Neuronal stem cell (in vitro differentiated cells): Measurements from ENCODE around the gene ING5.

Source experiments
- DNase-seq: peaks from one replicate; pipeline ENCODE4 v3.0.0-alpha.2; 2013; ENCODE audit warnings: low spot score
- H2AFZ ChIP-seq: one replicate; pipeline ENCODE4 v1.6.1; 2013; ENCODE audit warnings: mild to moderate bottlenecking, low read length, inconsistent platforms
- H2AK5ac ChIP-seq: 2 replicates; pipeline ENCODE4 v1.6.1; 2013; ENCODE audit warnings: low read depth, mild to moderate bottlenecking, inconsistent platforms, low read length, moderate library complexity, mixed read lengths
- H2BK120ac ChIP-seq: 2 replicates; pipeline ENCODE4 v1.6.1; 2013; ENCODE audit warnings: low read depth, mild to moderate bottlenecking, inconsistent platforms, low read length, moderate library complexity, mixed read lengths
- H2BK12ac ChIP-seq: one replicate; pipeline ENCODE4 v1.6.1; 2013; ENCODE audit warnings: low read length, inconsistent platforms
- H2BK15ac ChIP-seq: 2 replicates; pipeline ENCODE4 v1.6.1; 2013; ENCODE audit warnings: mild to moderate bottlenecking, low read length, inconsistent platforms, mixed read lengths
- H2BK5ac ChIP-seq: one replicate; pipeline ENCODE4 v1.6.1; 2013; ENCODE audit warnings: inconsistent platforms, mild to moderate bottlenecking, low read length, moderate library complexity
- H3K14ac ChIP-seq: one replicate; pipeline ENCODE4 v1.6.1; 2013; ENCODE audit warnings: low read length, inconsistent platforms
- H3K18ac ChIP-seq: 2 replicates; pipeline ENCODE4 v1.6.1; 2013; ENCODE audit warnings: low read length, inconsistent platforms
- H3K23ac ChIP-seq: 2 replicates; pipeline ENCODE4 v1.6.1; 2013; ENCODE audit warnings: low read depth, mild to moderate bottlenecking, mixed read lengths, low read length, inconsistent platforms; ENCODE audit not compliant: poor library complexity
- H3K27ac ChIP-seq: replicated peaks from 3 replicates; pipeline ENCODE4 v1.5.1; 2013; ENCODE audit warnings: low read length, inconsistent platforms
- H3K27me3 ChIP-seq, 3 experiments: 2 replicates each; pipeline ENCODE4 v1.6.1; 2013; ENCODE audit warnings: low read length in 3 of 3, mild to moderate bottlenecking in 2 of 3, inconsistent platforms in 1 of 3, low read depth in 1 of 3, mixed read lengths in 1 of 3, moderate library complexity in 1 of 3; ENCODE audit not compliant: control insufficient read depth in 3 of 3, insufficient read depth in 3 of 3
- H3K36me3 ChIP-seq, 2 donors: replicated peaks in 1 of 2; 2 replicates each; pipeline ENCODE4 v1.6.1; 2013; ENCODE audit warnings: low read length in 2 of 2; ENCODE audit not compliant: control insufficient read depth in 2 of 2, insufficient read depth in 2 of 2
- H3K4ac ChIP-seq: 2 replicates; pipeline ENCODE4 v1.6.1; 2013; ENCODE audit warnings: inconsistent platforms, mild to moderate bottlenecking, low read length, moderate library complexity
- H3K4me1 ChIP-seq, 2 donors: 1 replicate in 1 of 2; 2 replicates in 1 of 2; pipeline ENCODE4 v1.6.1; 2013; ENCODE audit warnings: low read length in 2 of 2, low read depth in 1 of 2; ENCODE audit not compliant: control insufficient read depth in 2 of 2, insufficient read depth in 1 of 2
- H3K4me2 ChIP-seq: one replicate; pipeline ENCODE4 v1.6.1; 2013; ENCODE audit warnings: mild to moderate bottlenecking, low read length, inconsistent platforms; ENCODE audit not compliant: insufficient read depth, poor library complexity, severe bottlenecking
- H3K4me3 ChIP-seq, 2 donors: 2 replicates each; pipeline ENCODE4 v1.5.1; 2013; ENCODE audit warnings: low read length in 2 of 2, mild to moderate bottlenecking in 2 of 2, inconsistent platforms in 1 of 2, moderate library complexity in 1 of 2
- H3K79me1 ChIP-seq: one replicate; pipeline ENCODE4 v1.6.1; 2013; ENCODE audit warnings: low read depth, mild to moderate bottlenecking, inconsistent platforms, low read length, moderate library complexity
- H3K9ac ChIP-seq: one replicate; pipeline ENCODE4 v1.6.1; 2013; ENCODE audit warnings: mild to moderate bottlenecking, low read depth, low read length, inconsistent platforms; ENCODE audit not compliant: poor library complexity
- H3K9me3 ChIP-seq, 2 donors: replicated peaks in 1 of 2; 2 replicates each; pipeline versions ENCODE3 to v1.6.1; 2013; ENCODE audit warnings: low read length in 2 of 2, mild to moderate bottlenecking in 2 of 2, inconsistent platforms in 1 of 2, low read depth in 1 of 2, mixed read lengths in 1 of 2, moderate library complexity in 1 of 2; ENCODE audit not compliant: control insufficient read depth in 2 of 2, insufficient read depth in 1 of 2
- H4K8ac ChIP-seq: one replicate; pipeline ENCODE4 v1.6.1; 2013; ENCODE audit warnings: low read depth, mild to moderate bottlenecking, inconsistent platforms, low read length, moderate library complexity
- H4K91ac ChIP-seq: one replicate; pipeline ENCODE4 v1.6.1; 2013; ENCODE audit warnings: low read length, low read depth, mild to moderate bottlenecking, inconsistent platforms; ENCODE audit not compliant: poor library complexity
- WGBS, 2 donors: extraction: QIAGEN DNeasy Blood & Tissue Kit; methylation state at CpG; one replicate each; pipeline ENCODE4 v1.1.7; 2013; ENCODE audit warnings: missing lambda C conversion rate in 2 of 2, mixed read lengths in 1 of 2; ENCODE audit not compliant: insufficient read length in 2 of 2, insufficient replicate concordance in 1 of 2; ENCODE audit errors: extremely low coverage in 2 of 2; 5-methylcytosine and 5-hydroxymethylcytosine counted together

Gene ING5

GRCh38 chr2:241680827-241681599 lies 20.8 kb upstream of the ING5 start:
- peaks cover 5% of the 10 kb centered on the region for H3K79me1 ChIP-seq
- no peaks in the 10 kb centered on the region for H3K9me3 ChIP-seq
- H3K18ac ChIP-seq: no peak overlapping the region
- H3K4me1 ChIP-seq: peaks cover 0 to 5% of the 10 kb centered on the region in 2 donors
- no peak overlapping the region for H3K14ac ChIP-seq
- no peaks in the 10 kb centered on the region for H3K27me3 ChIP-seq
- H3K4me3 ChIP-seq: peak overlapping the region in 1 of 2 donors; percentile 51
- no peak overlapping the region for H2AK5ac ChIP-seq
- H4K91ac ChIP-seq: no peak overlapping the region
- H3K36me3 ChIP-seq: peaks cover 55 to 98% of the 10 kb centered on the region in 2 donors
- H3K23ac ChIP-seq: no peak overlapping the region
- H2BK12ac ChIP-seq: no peak overlapping the region
- no peak overlapping the region for H2BK15ac ChIP-seq
- no peak overlapping the region for H4K8ac ChIP-seq
- no peak overlapping the region for H3K9ac ChIP-seq
- DNase-seq: no peak
- H2BK120ac ChIP-seq: no peak overlapping the region
- WGBS, 2 donors: no CpG with 5 or more reads among the region's 14 CpGs
- no peak overlapping the region for H3K4me2 ChIP-seq
- no peak overlapping the region for H3K4ac ChIP-seq
- H3K27ac ChIP-seq: no peak overlapping the region
- no peak overlapping the region for H2AFZ ChIP-seq
- H2BK5ac ChIP-seq: no peak overlapping the region

GRCh38 chr2:241686324-241686649 lies 15.6 kb upstream of the ING5 start:
- Histone ChIP-seq H4K8ac (no peak overlapping the region), H3K79me1 (peaks cover 5% of the 10 kb centered on the region), H3K18ac (peak overlapping the region; percentile 99), H3K27me3 (no peaks in the 10 kb centered on the region), H3K4me3 (peak overlapping the region; percentile 100), H3K4me1 (peaks cover 3 to 13% of the 10 kb centered on the region in 2 donors), H2BK120ac (no peak overlapping the region), H2AFZ (peak overlapping the region; percentile 96), H2BK15ac (no peak overlapping the region), H3K9ac (peak overlapping the region; percentile 94), H3K4me2 (peak overlapping the region; percentile 90), H4K91ac (no peak overlapping the region), H3K27ac (peak overlapping the region; percentile 66), H3K23ac (no peak overlapping the region), H2BK12ac (no peak overlapping the region), H2BK5ac (no peak overlapping the region), H3K14ac (no peak overlapping the region), H2AK5ac (no peak overlapping the region), H3K36me3 (peaks cover 28 to 64% of the 10 kb centered on the region in 2 donors), H3K9me3 (no peaks in the 10 kb centered on the region), H3K4ac (no peak overlapping the region)
- DNase-seq: no peak
- no CpG with 5 or more reads among the region's 37 CpGs for WGBS, 2 donors

- peak within 1 kb of the TSS; percentile 94 for H3K9ac ChIP-seq
- no peaks in the 10 kb centered on the region for H3K27me3 ChIP-seq
- peak within 1 kb of the TSS; percentile 98 for H3K23ac ChIP-seq
- peak within 1 kb of the TSS; percentile 100 for H3K4me3 ChIP-seq
- no peak within 1 kb of the TSS for H2BK120ac ChIP-seq
- no peak within 1 kb of the TSS for H2AK5ac ChIP-seq
- H3K9me3 ChIP-seq: no peaks in the 10 kb centered on the region
- H3K27ac ChIP-seq: peak within 1 kb of the TSS; percentile 66
- H3K4ac ChIP-seq: no peak within 1 kb of the TSS
- peak within 1 kb of the TSS; percentile 96 for H2AFZ ChIP-seq
- H3K18ac ChIP-seq: peak within 1 kb of the TSS; percentile 99
- peak within 1 kb of the TSS; percentile 90 for H3K4me2 ChIP-seq
- H4K91ac ChIP-seq: no peak within 1 kb of the TSS
- DNase-seq: peak; percentile 95
- WGBS, 2 donors: no CpG with 5 or more reads among the region's 102 CpGs
- peaks cover 5% of the 10 kb centered on the region for H3K79me1 ChIP-seq
- peak within 1 kb of the TSS; percentile 87 for H2BK5ac ChIP-seq
- H3K36me3 ChIP-seq: peaks cover 24 to 64% of the 10 kb centered on the region in 2 donors
- no peak within 1 kb of the TSS for H2BK12ac ChIP-seq
- H3K14ac ChIP-seq: peak within 1 kb of the TSS; percentile 97
- H3K4me1 ChIP-seq: peaks cover 3 to 13% of the 10 kb centered on the region in 2 donors
- no peak within 1 kb of the TSS for H2BK15ac ChIP-seq
- no peak within 1 kb of the TSS for H4K8ac ChIP-seq
These were observed 15.0 kb upstream of the ING5 start, which contains the start of gene DTYMK for GRCh38 chr2:241686650-241687425. DTYMK (minus strand) TSS chr2:241686815; CDS start chr2:241686783, 32 bp downstream.

- H3K27ac ChIP-seq: no peak overlapping the region
- H3K4me3 ChIP-seq: no peak overlapping the region
- H2AFZ ChIP-seq: no peak overlapping the region
- H3K9ac ChIP-seq: no peak overlapping the region
- H3K4ac ChIP-seq: no peak overlapping the region
- no peak overlapping the region for H4K91ac ChIP-seq
- DNase-seq: no peak
- H3K23ac ChIP-seq: no peak overlapping the region
- no peak overlapping the region for H2BK5ac ChIP-seq
- H3K36me3 ChIP-seq: peaks cover 19 to 59% of the 10 kb centered on the region in 2 donors
- H3K27me3 ChIP-seq: no peaks in the 10 kb centered on the region
- WGBS, 2 donors: no CpG with 5 or more reads among the region's 10 CpGs
- H3K79me1 ChIP-seq: peaks cover 3% of the 10 kb centered on the region
- H2BK12ac ChIP-seq: no peak overlapping the region
- no peak overlapping the region for H2BK120ac ChIP-seq
- no peak overlapping the region for H4K8ac ChIP-seq
- H3K9me3 ChIP-seq: no peaks in the 10 kb centered on the region
- H3K18ac ChIP-seq: no peak overlapping the region
- H3K4me1 ChIP-seq: peaks cover 3 to 13% of the 10 kb centered on the region in 2 donors
- no peak overlapping the region for H2BK15ac ChIP-seq
- H2AK5ac ChIP-seq: no peak overlapping the region
- no peak overlapping the region for H3K14ac ChIP-seq
- H3K4me2 ChIP-seq: no peak overlapping the region
These were observed 12.5 kb upstream of the ING5 start for GRCh38 chr2:241689306-241689705.
